BE2C (cell line): ENCODE data around the gene TP53I13.
A peak's percentile ranks its signal among the peaks of the same experiment; 100 is the strongest.
"Not testable (repeated sequence)": the region's sequence is repeated elsewhere in the genome, so short reads cannot be mapped to it uniquely, and the experiment has no call there.

Source experiments
- DNase-seq: peaks from one replicate; pipeline ENCODE4 v3.0.0-alpha.2; 2020
- H3K27me3 ChIP-seq: fragments of 250-450 bp; sonication (Bioruptor Pico); 2 replicates; pipeline ENCODE4 v1.5.1; 2020; ENCODE audit warnings: mild to moderate bottlenecking
- H3K36me3 ChIP-seq: fragments of 250-450 bp; sonication (Bioruptor Pico); 2 replicates; pipeline ENCODE4 v1.5.1; 2020; ENCODE audit warnings: mild to moderate bottlenecking
- H3K4me1 ChIP-seq: fragments of 250-450 bp; sonication (Bioruptor Pico); 2 replicates; pipeline ENCODE4 v1.5.1; 2020
- H3K4me3 ChIP-seq: 2 replicates; pipeline ENCODE4 v1.5.1; 2011; ENCODE audit warnings: low read depth, low read length
- H3K9me3 ChIP-seq: fragments of 250-450 bp; sonication (Bioruptor Pico); 2 replicates; pipeline ENCODE4 v1.5.1; 2020
- CTCF ChIP-seq: IDR thresholded peaks from 2 replicates; pipeline ENCODE4 v1.5.1; 2012; ENCODE audit warnings: mild to moderate bottlenecking, low read depth, low read length

The TP53I13 gene

GRCh38 chr17:29546085-29546484 is 22.4 kb upstream of the TP53I13 start:
- Histone ChIP-seq H3K27me3 (no peaks in the 10 kb centered on the region), H3K36me3 (no peaks in the 10 kb centered on the region; the same call in none of the 2 replicates), H3K4me1 (peaks cover 3% of the 10 kb centered on the region; the same call in 1 of the 2 replicates), H3K9me3 (no peaks in the 10 kb centered on the region), H3K4me3 (no peak overlapping the region)
- no peak for DNase-seq
- no peak for TF ChIP-seq CTCF

- Histone ChIP-seq H3K4me1 (peaks cover 3% of the 10 kb centered on the region; the same call in 1 of the 2 replicates), H3K9me3 (no peaks in the 10 kb centered on the region), H3K27me3 (no peaks in the 10 kb centered on the region), H3K4me3 (no peak overlapping the region), H3K36me3 (no peaks in the 10 kb centered on the region; the same call in none of the 2 replicates)
- DNase-seq: no peak
- TF ChIP-seq CTCF: no peak
Observed at GRCh38 chr17:29546830-29547229, 21.7 kb upstream of the TP53I13 start.

- no peak for TF ChIP-seq CTCF
- peaks cover 3% of the 10 kb centered on the region; the same call in 1 of the 2 replicates for H3K4me1 ChIP-seq
- no peaks in the 10 kb centered on the region for H3K9me3 ChIP-seq
Observed at GRCh38 chr17:29549177-29549923, 19.2 kb upstream of the TP53I13 start.

GRCh38 chr17:29555840-29556239 is 12.7 kb upstream of the TP53I13 start:
- no peak for DNase-seq
- H3K27me3 ChIP-seq: no peaks in the 10 kb centered on the region
- no peak for TF ChIP-seq CTCF
- no peaks in the 10 kb centered on the region for H3K4me1 ChIP-seq
- H3K4me3 ChIP-seq: no peak overlapping the region
- no peaks in the 10 kb centered on the region for H3K36me3 ChIP-seq
- no peaks in the 10 kb centered on the region for H3K9me3 ChIP-seq

More at GRCh38 chr17:29549177-29549923, 19.2 kb upstream of the TP53I13 start:
- peak; percentile 42 for DNase-seq
- H3K27me3 ChIP-seq: no peaks in the 10 kb centered on the region
- H3K4me3 ChIP-seq: no peak overlapping the region
- no peaks in the 10 kb centered on the region for H3K36me3 ChIP-seq

GRCh38 chr17:29557085-29557738 is 11.3 kb upstream of the TP53I13 start:
- no peaks in the 10 kb centered on the region for H3K27me3 ChIP-seq
- no peak for TF ChIP-seq CTCF
- H3K36me3 ChIP-seq: no peaks in the 10 kb centered on the region
- DNase-seq: no peak
- H3K4me3 ChIP-seq: no peak overlapping the region
- H3K9me3 ChIP-seq: no peaks in the 10 kb centered on the region
- H3K4me1 ChIP-seq: no peaks in the 10 kb centered on the region

- H3K4me3 ChIP-seq: no peak overlapping the region
- no peak for TF ChIP-seq CTCF
- no peak for DNase-seq
- H3K9me3 ChIP-seq: no peaks in the 10 kb centered on the region
- H3K27me3 ChIP-seq: no peaks in the 10 kb centered on the region
- no peaks in the 10 kb centered on the region for H3K36me3 ChIP-seq
- no peaks in the 10 kb centered on the region for H3K4me1 ChIP-seq
Observed at GRCh38 chr17:29557739-29558116, 10.8 kb upstream of the TP53I13 start.

GRCh38 chr17:29558139-29558538 is 10.4 kb upstream of the TP53I13 start:
- H3K9me3 ChIP-seq, H3K4me1 ChIP-seq, H3K4me3 ChIP-seq, H3K36me3 ChIP-seq, H3K27me3 ChIP-seq, DNase-seq: not testable (repeated sequence)
